Endothelial cell of umbilical vein (primary cell): ENCODE results near the gene LIN7B. TPM values are rescaled to one million over a fixed set of nuclear protein-coding genes. Genes with fewer than 3 reads are reported as not detected.

Experiments used
- BruUV-seq: library from RNA; stranded (reverse); fragments of 400-500 nt; replicated peaks from 2 replicates; lab custom pipeline; 2021; lab: Mats Ljungman, UMichigan
- CTCF ChIA-PET: fragments of 300-600, 350-600 bp; sonication (Branson Sonifier 250); formaldehyde crosslinking; loops from one replicate; lab custom pipeline; 2021; ENCODE audit warnings: antibody characterized with exemption, inconsistent platforms; lab: Charles Lee
- POLR2A ChIA-PET: fragments of 300-600, 350-600 bp; sonication (Branson Sonifier 250); formaldehyde crosslinking; loops from one replicate; lab custom pipeline; 2021; ENCODE audit warnings: antibody characterized with exemption, inconsistent platforms; lab: Charles Lee
- DNase-seq: peaks from one replicate; pipeline ENCODE4 v3.0.0-alpha.2; 2011; ENCODE audit warnings: low read depth, low spot score
- FAIRE-seq: peaks from 2 replicates; lab custom pipeline; 2011; peaks lifted over from hg19 to GRCh38; lab: Jason Lieb, UNC
- H2AFZ ChIP-seq: 2 replicates; pipeline ENCODE4 v1.6.0; 2012; ENCODE audit warnings: low read depth, low read length, control low read depth, inconsistent platforms
- H3K27ac ChIP-seq: 2 replicates; pipeline ENCODE4 v1.5.1; 2011; ENCODE audit warnings: low read depth, mild to moderate bottlenecking, control low read depth, low read length, moderate library complexity; ENCODE audit not compliant: insufficient read depth
- H3K27me3 ChIP-seq, 2 experiments: 2 replicates each; pipeline versions ENCODE4 v1.6.0 to v1.6.1; 2011; ENCODE audit warnings: low read length in 2 of 2, mixed read lengths in 1 of 2; ENCODE audit not compliant: control insufficient read depth in 2 of 2, insufficient read depth in 2 of 2
- H3K36me3 ChIP-seq, 2 experiments: 2 replicates in 1 of 2; 3 replicates in 1 of 2; pipeline ENCODE4 v1.5.1; 2011; ENCODE audit warnings: low read length in 2 of 2, mild to moderate bottlenecking in 1 of 2, moderate library complexity in 1 of 2; ENCODE audit not compliant: control insufficient read depth in 2 of 2, insufficient read depth in 2 of 2; ENCODE audit errors: extremely low read depth in 1 of 2
- H3K4me1 ChIP-seq: 3 replicates; pipeline ENCODE4 v1.5.1; 2011; ENCODE audit warnings: mild to moderate bottlenecking, low read length; ENCODE audit not compliant: control insufficient read depth, insufficient read depth; ENCODE audit errors: extremely low read depth
- H3K4me2 ChIP-seq: 2 replicates; pipeline ENCODE4 v1.6.1; 2011; ENCODE audit warnings: low read length, control low read depth, mixed read lengths; ENCODE audit not compliant: insufficient read depth
- H3K4me3 ChIP-seq, 3 experiments: fragments of 200-600 bp in 1 of 3; sonication (generic), shearing (Covaris generic) in 1 of 3; replicated peaks in 1 of 3; 2 replicates each; pipeline ENCODE4 v1.5.1; 2011 to 2016; ENCODE audit warnings: control low read depth in 3 of 3, low read length in 3 of 3, mild to moderate bottlenecking in 2 of 3, inconsistent platforms in 1 of 3, low read depth in 1 of 3, moderate library complexity in 1 of 3; ENCODE audit not compliant: insufficient read depth in 1 of 3
- H3K79me2 ChIP-seq: 2 replicates; pipeline ENCODE4 v1.6.0; 2012; ENCODE audit warnings: low read length, inconsistent platforms; ENCODE audit not compliant: control insufficient read depth, insufficient read depth
- H3K9ac ChIP-seq: replicated peaks from 2 replicates; pipeline ENCODE3; 2011; ENCODE audit warnings: low read length, control low read depth; ENCODE audit not compliant: insufficient read depth; ENCODE audit errors: extremely low read depth
- H3K9me1 ChIP-seq: replicated peaks from 3 replicates; pipeline ENCODE4 v1.6.0; 2011; ENCODE audit warnings: mild to moderate bottlenecking, low read length; ENCODE audit not compliant: control insufficient read depth, insufficient read depth; ENCODE audit errors: extremely low read depth
- H3K9me3 ChIP-seq: replicated peaks from 2 replicates; pipeline ENCODE4 v1.5.1; 2012; ENCODE audit warnings: low read length, inconsistent platforms; ENCODE audit not compliant: control insufficient read depth, insufficient read depth
- H4K20me1 ChIP-seq: replicated peaks from 2 replicates; pipeline ENCODE3; 2011; ENCODE audit warnings: mild to moderate bottlenecking, low read length; ENCODE audit not compliant: control insufficient read depth, insufficient read depth; ENCODE audit errors: extremely low read depth
- CTCF ChIP-seq, 2 donors: IDR thresholded peaks; 1 replicate in 1 of 2; 2 replicates in 1 of 2; pipeline ENCODE4 v1.5.1; 2011; ENCODE audit warnings: low read length in 2 of 2, mild to moderate bottlenecking in 2 of 2, moderate library complexity in 2 of 2, control low read depth in 1 of 2, inconsistent platforms in 1 of 2, low read depth in 1 of 2; ENCODE audit not compliant: insufficient read depth in 1 of 2; ENCODE audit errors: extremely low read depth in 1 of 2
- EZH2 ChIP-seq: IDR thresholded peaks from 2 replicates; pipeline ENCODE4 v1.6.1; 2012; ENCODE audit warnings: borderline replicate concordance, low read depth, mild to moderate bottlenecking, moderate library complexity, low read length, inconsistent platforms; ENCODE audit not compliant: severe bottlenecking
- FOS ChIP-seq: IDR thresholded peaks from 2 replicates; pipeline ENCODE4 v1.6.1; 2011; ENCODE audit warnings: mild to moderate bottlenecking, low read length, moderate library complexity, borderline replicate concordance; ENCODE audit not compliant: insufficient read depth
- GATA2 ChIP-seq: IDR thresholded peaks from 2 replicates; pipeline ENCODE4 v1.7.0; 2011; ENCODE audit warnings: low read depth, mild to moderate bottlenecking, moderate library complexity, mixed read lengths, low read length; ENCODE audit not compliant: insufficient read length, insufficient read depth
- JUN ChIP-seq: IDR thresholded peaks from 2 replicates; pipeline ENCODE4 v1.6.1; 2011; ENCODE audit warnings: borderline replicate concordance, low read depth; ENCODE audit not compliant: insufficient read length, insufficient read depth
- MAX ChIP-seq: IDR thresholded peaks from 2 replicates; pipeline ENCODE4 v1.6.1; 2011; ENCODE audit not compliant: insufficient read depth, insufficient read length
- MYC ChIP-seq: IDR thresholded peaks from one replicate; pipeline ENCODE4 v1.6.1; 2011; ENCODE audit warnings: mild to moderate bottlenecking, low read depth, low read length
- POLR2A ChIP-seq: IDR thresholded peaks from 2 replicates; pipeline ENCODE4 v1.6.1; 2012; ENCODE audit warnings: low read depth, mild to moderate bottlenecking, control low read depth, low read length
- POLR2AphosphoS5 ChIP-seq: IDR thresholded peaks from 2 replicates; pipeline ENCODE4 v1.6.1; 2012; ENCODE audit warnings: low read depth, mild to moderate bottlenecking, control low read depth, low read length, moderate library complexity; ENCODE audit not compliant: insufficient read depth
- dilution Hi-C: fragments of 300-500 bp; cut with MboI; formaldehyde crosslinking; loops from one replicate; pipeline ENCODE4 v1.15.0; 2019; ENCODE audit warnings: low sequenced_read_pairs; ENCODE audit not compliant: extremely low pct_ligation_motif_present
- intact Hi-C: fragments of 100-400 bp; cut with micrococcal nuclease; formaldehyde crosslinking; loops from one replicate; pipeline ENCODE4 v1.10.0; 2022
- polyA plus RNA-seq, 4 experiments: library from polyadenylated mRNA; depleted of rRNA in 3 of 4; stranded (reverse) in 3 of 4; unstranded in 1 of 4; fragments of >200 nt; gene quantifications; 2 replicates each; pipeline versions ENCODE4 v1.2.1 to v1.2.3, GENCODE V29; 2011 to 2012; ENCODE audit warnings: missing spikeins in 1 of 4
- total RNA-seq: library from RNA; stranded (reverse); gene quantifications from 2 replicates; pipeline ENCODE4 v1.2.3, GENCODE V29; 2021

LIN7B gene
- total and polyA plus RNA-seq, 2 donors (not counting 3 experiments of a cell fraction or from before 2014, with no cell fraction given): 2.2 to 4.2 TPM

- BruUV-seq: no TSS peak
- POLR2A ChIA-PET: no interaction called here
- peaks cover 40 to 51% of the 10 kb centered on the region in 2 experiments for H3K27me3 ChIP-seq
Observed at GRCh38 chr19:49070416-49070815, 43.8 kb upstream of the LIN7B start.

More at GRCh38 chr19:49070416-49070815, 43.8 kb upstream of the LIN7B start:
- intact Hi-C loops (no loop called here), dilution Hi-C loops (no loop called here)
- H3K4me3 ChIP-seq: no peak overlapping the region
- TF ChIP-seq CTCF (IDR thresholded peaks at IDR 0.05; ENCODE audit: extremely low read depth in 1 of 2, insufficient read depth in 1 of 2, low read depth in 1 of 2, low read length in 2 of 2): no peak
- TF ChIP-seq FOS: no peak
- TF ChIP-seq GATA2: no peak
- no peak for TF ChIP-seq MYC
- TF ChIP-seq JUN: no peak
- no peak for TF ChIP-seq POLR2A
- no peak for TF ChIP-seq EZH2
- no peak for TF ChIP-seq MAX
- no peak for TF ChIP-seq POLR2AphosphoS5
- no peaks in the 10 kb centered on the region for H3K79me2 ChIP-seq
- CTCF ChIA-PET: interaction anchor here (0.6 to 1.8 kb wide), 7 partner anchors 13 to 379 kb away, joined by 3 to 5 read pairs (median 5); partner anchors contain the start of gene CGB7
- H3K27ac ChIP-seq: no peak overlapping the region
- H3K9me1 ChIP-seq: no peaks in the 10 kb centered on the region
- FAIRE-seq (no peak), DNase-seq (no peak)
- no peak overlapping the region for H3K4me2 ChIP-seq
- H3K36me3 ChIP-seq: no peaks in the 10 kb centered on the region
- no peak overlapping the region for H3K9ac ChIP-seq
- H3K9me3 ChIP-seq: no peaks in the 10 kb centered on the region
- no peak overlapping the region for H2AFZ ChIP-seq
- no peaks in the 10 kb centered on the region for H4K20me1 ChIP-seq
- no peaks in the 10 kb centered on the region for H3K4me1 ChIP-seq
